Lung (tissue), 12 donors: ENCODE measurements around the gene SLC35E2B. TPM values are rescaled to one million over a fixed set of nuclear protein-coding genes. Genes with fewer than 3 reads are reported as not detected.
"Not testable (repeated sequence)": the region's sequence is repeated elsewhere in the genome, so short reads cannot be mapped to it uniquely, and the experiment has no call there.

Source experiments
- ATAC-seq: fragments of 200-7000 bp; cut with Tn5 transposase; one replicate; pipeline ENCODE4 v1.9.1; 2020; ENCODE audit warnings: moderate number of reproducible peaks; ENCODE audit not compliant: insufficient read depth, low FRiP score
- DNase-seq, 3 donors: peaks; one replicate each; pipeline ENCODE4 v3.0.0-alpha.2; 2013 to 2017
- H3K27ac ChIP-seq, 2 donors: one replicate each; pipeline ENCODE4 v1.5.1; 2013; ENCODE audit warnings: mild to moderate bottlenecking in 2 of 2, moderate library complexity in 2 of 2, control low read depth in 1 of 2, inconsistent platforms in 1 of 2, low read depth in 1 of 2, low read length in 1 of 2
- H3K27me3 ChIP-seq, 3 donors: one replicate each; pipeline ENCODE4 v1.5.1; 2013; ENCODE audit warnings: low read length in 2 of 3; ENCODE audit not compliant: control insufficient read depth in 3 of 3, insufficient read depth in 3 of 3
- H3K36me3 ChIP-seq, 4 donors: one replicate each; pipeline ENCODE4 v1.5.1; 2013; ENCODE audit warnings: low read length in 4 of 4, mild to moderate bottlenecking in 1 of 4, moderate library complexity in 1 of 4; ENCODE audit not compliant: control insufficient read depth in 4 of 4, insufficient read depth in 4 of 4
- H3K4me1 ChIP-seq, 5 donors: one replicate each; pipeline ENCODE4 v1.5.1; 2013; ENCODE audit warnings: low read length in 5 of 5, mild to moderate bottlenecking in 2 of 5, moderate library complexity in 1 of 5; ENCODE audit not compliant: control insufficient read depth in 5 of 5, insufficient read depth in 5 of 5
- H3K4me3 ChIP-seq: one replicate; pipeline ENCODE4 v1.5.1; 2013; ENCODE audit warnings: mild to moderate bottlenecking, control low read depth, moderate library complexity
- H3K9ac ChIP-seq, 2 donors: one replicate each; pipeline ENCODE4 v1.5.1; 2013; ENCODE audit warnings: low read length in 2 of 2, control low read depth in 1 of 2; ENCODE audit not compliant: insufficient read depth in 1 of 2
- H3K9me3 ChIP-seq, 4 donors: one replicate each; pipeline ENCODE4 v1.5.1; 2013; ENCODE audit warnings: low read length in 3 of 4, mild to moderate bottlenecking in 1 of 4, moderate library complexity in 1 of 4; ENCODE audit not compliant: control insufficient read depth in 4 of 4, insufficient read depth in 3 of 4
- WGBS, 2 donors: extraction: QIAGEN DNeasy Blood & Tissue Kit; methylation state at CpG; one replicate each; pipeline ENCODE4 v1.1.7; 2013; 5-methylcytosine and 5-hydroxymethylcytosine counted together
- polyA plus RNA-seq, 2 donors: library from polyadenylated mRNA; stranded (reverse); fragments of 200-250 nt; gene quantifications; one replicate each; pipeline ENCODE4 v1.2.1, GENCODE V29; 2013
- total RNA-seq, 2 donors: library from RNA; depleted of rRNA in 1 of 2; stranded (reverse); fragments of >200 nt in 1 of 2; gene quantifications; one replicate each; pipeline ENCODE4 v1.2.1, GENCODE V29; 2014 to 2021
- TF ChIP-seq, protein P1 (sequence below): IDR thresholded peaks from 2 replicates; pipeline ENCODE4 v1.5.1; 2012; ENCODE audit warnings: mild to moderate bottlenecking; ENCODE audit errors: control extremely low read depth, extremely low read depth
- donor health status: control.
- donor health status: control.
- donor health status: Bipolar disorder and iron deficiency.
- donor health status: healthy.
- donor health status: DM: yes; HTN: yes; CAD: no.

SLC35E2B gene
- total and polyA plus RNA-seq, 4 donors: 19.1 to 45.9 (median 30.9) TPM

GRCh38 chr1:1732381-1732780 lies 39.8 kb upstream of the SLC35E2B start:
- 89 to 90% methylated on average over 17 of the region's 17 CpGs for WGBS, 2 donors
- no peaks in the 10 kb centered on the region for H3K27me3 ChIP-seq
- H3K9me3 ChIP-seq: no peaks in the 10 kb centered on the region
- H3K27ac ChIP-seq: no peak overlapping the region
- TF ChIP-seq, protein P1, sequence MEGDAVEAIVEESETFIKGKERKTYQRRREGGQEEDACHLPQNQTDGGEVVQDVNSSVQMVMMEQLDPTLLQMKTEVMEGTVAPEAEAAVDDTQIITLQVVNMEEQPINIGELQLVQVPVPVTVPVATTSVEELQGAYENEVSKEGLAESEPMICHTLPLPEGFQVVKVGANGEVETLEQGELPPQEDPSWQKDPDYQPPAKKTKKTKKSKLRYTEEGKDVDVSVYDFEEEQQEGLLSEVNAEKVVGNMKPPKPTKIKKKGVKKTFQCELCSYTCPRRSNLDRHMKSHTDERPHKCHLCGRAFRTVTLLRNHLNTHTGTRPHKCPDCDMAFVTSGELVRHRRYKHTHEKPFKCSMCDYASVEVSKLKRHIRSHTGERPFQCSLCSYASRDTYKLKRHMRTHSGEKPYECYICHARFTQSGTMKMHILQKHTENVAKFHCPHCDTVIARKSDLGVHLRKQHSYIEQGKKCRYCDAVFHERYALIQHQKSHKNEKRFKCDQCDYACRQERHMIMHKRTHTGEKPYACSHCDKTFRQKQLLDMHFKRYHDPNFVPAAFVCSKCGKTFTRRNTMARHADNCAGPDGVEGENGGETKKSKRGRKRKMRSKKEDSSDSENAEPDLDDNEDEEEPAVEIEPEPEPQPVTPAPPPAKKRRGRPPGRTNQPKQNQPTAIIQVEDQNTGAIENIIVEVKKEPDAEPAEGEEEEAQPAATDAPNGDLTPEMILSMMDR: no peak
- no peaks in the 10 kb centered on the region for H3K4me1 ChIP-seq
- H3K4me3 ChIP-seq: no peak overlapping the region
- no peak for DNase-seq
- no peak overlapping the region for H3K9ac ChIP-seq
- no peak for ATAC-seq
- peaks cover 3 to 14% (median 11%) of the 10 kb centered on the region in 4 donors for H3K36me3 ChIP-seq

GRCh38 chr1:1730870-1731269 lies 38.3 kb upstream of the SLC35E2B start:
- no peak for DNase-seq
- H3K27me3 ChIP-seq: no peaks in the 10 kb centered on the region
- 94 to 96% methylated on average over 16 to 17 of the region's 17 CpGs for WGBS, 2 donors
- TF ChIP-seq, protein P1: no peak
- no peaks in the 10 kb centered on the region for H3K4me1 ChIP-seq
- no peak overlapping the region for H3K9ac ChIP-seq
- no peaks in the 10 kb centered on the region for H3K9me3 ChIP-seq
- no peak overlapping the region for H3K27ac ChIP-seq
- H3K36me3 ChIP-seq: peaks cover 3 to 14% (median 11%) of the 10 kb centered on the region in 4 donors
- ATAC-seq: no peak
- no peak overlapping the region for H3K4me3 ChIP-seq

DNA sequence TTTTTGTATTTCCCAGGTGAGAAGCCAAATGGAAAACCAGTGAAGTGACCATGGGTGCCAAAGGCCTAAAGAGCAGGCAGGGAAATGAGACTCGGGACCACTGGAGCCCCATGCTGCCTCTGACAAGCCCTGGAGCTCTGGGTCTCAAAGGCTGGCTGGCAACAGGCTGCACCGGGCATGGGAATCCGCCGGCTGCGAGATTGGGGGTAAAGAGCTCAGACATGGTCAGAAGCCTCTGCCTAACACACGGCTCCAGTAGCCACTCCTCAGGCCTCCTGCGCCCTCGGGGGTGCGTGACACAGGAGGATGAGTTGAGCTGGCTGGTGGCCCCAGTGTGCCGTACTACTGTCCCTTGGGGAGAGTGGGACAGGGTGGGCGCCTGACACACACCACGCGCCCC lies 37.6 kb upstream of the SLC35E2B start:
- not testable (repeated sequence) for H3K9ac ChIP-seq, H3K27ac ChIP-seq, H3K4me3 ChIP-seq, H3K9me3 ChIP-seq, H3K27me3 ChIP-seq, DNase-seq, H3K4me1 ChIP-seq, ATAC-seq
- peaks cover 3 to 14% (median 11%) of the 10 kb centered on the region in 4 donors for H3K36me3 ChIP-seq
- 91% methylated on average over 10 of the region's 13 CpGs; no CpG with 5 or more reads in 1 of the 2 donors for WGBS, 2 donors

DNA sequence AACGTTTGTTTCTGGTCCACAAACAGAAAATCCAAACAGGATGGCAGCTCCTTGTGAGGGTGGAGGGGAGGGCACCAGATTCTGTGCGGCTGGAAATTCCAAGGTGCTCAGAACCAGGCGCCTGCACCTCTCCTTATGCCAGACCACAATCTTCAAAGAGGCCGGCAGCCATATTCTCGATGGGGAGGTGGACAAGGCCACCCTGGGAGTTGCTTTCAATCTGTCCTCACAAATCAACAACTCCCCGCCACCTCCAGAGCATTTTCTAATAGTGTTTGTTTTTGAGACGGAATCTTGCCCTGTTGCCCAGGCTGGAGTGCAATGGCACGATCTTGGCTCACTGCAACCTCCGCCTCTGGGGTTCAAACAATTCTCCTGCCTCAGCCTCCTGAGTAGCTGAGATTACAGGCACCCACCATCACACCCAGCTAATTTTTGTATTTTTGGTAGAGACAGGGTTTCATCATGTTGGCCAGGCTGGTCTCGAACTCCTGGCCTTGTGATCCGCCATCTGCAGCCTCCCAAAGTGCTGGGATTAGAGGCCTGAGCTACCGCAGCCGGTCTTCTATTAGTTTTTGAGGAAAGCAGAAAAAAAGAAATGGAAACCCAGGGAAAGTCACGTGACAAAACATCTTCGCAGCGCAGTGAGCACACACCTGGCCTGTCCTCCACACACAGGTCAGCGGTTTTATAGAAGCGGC lies 36.7 kb upstream of the SLC35E2B start:
- H3K9me3 ChIP-seq, H3K27me3 ChIP-seq, DNase-seq, H3K27ac ChIP-seq, H3K4me3 ChIP-seq, H3K4me1 ChIP-seq, H3K9ac ChIP-seq, ATAC-seq: not testable (repeated sequence)
- peaks cover 3 to 14% (median 10%) of the 10 kb centered on the region in 4 donors for H3K36me3 ChIP-seq
- 85 to 90% methylated on average over 10 to 12 of the region's 18 CpGs for WGBS, 2 donors

GRCh38 chr1:1728308-1729005 lies 35.9 kb upstream of the SLC35E2B start:
- not testable (repeated sequence) for H3K4me1 ChIP-seq, H3K4me3 ChIP-seq, ATAC-seq, H3K9ac ChIP-seq, H3K9me3 ChIP-seq, DNase-seq, H3K27ac ChIP-seq, H3K27me3 ChIP-seq
- peaks cover 3 to 14% (median 9%) of the 10 kb centered on the region in 4 donors for H3K36me3 ChIP-seq
- 58 to 59% methylated on average over 11 to 12 of the region's 14 CpGs for WGBS, 2 donors

DNA sequence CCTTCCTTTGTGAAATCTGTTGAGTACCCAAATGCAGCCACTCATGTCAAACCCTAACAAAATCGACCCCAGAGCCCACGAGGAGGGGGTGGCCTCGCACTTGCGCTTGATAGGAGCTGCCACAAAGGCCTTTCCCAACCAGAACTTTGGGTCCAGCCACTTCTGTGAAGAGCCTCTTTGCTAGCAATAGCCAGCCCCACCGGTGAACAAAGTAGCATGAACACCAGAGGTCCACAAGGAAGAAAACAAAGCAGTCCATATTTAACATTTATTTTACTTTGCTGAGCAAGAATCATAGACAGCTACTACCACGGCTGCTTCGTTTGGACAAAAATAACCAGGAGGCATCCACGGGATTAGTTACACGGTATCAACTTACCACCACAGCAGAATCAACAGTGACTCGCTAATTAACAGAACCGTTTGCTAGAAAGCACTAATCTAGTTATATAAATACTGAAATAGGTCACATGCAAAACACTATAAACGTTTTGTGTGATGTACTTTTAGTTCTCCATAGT lies 34.6 kb upstream of the SLC35E2B start:
- H3K27ac ChIP-seq, H3K4me3 ChIP-seq, H3K27me3 ChIP-seq, H3K9me3 ChIP-seq, ATAC-seq, DNase-seq, H3K4me1 ChIP-seq, H3K9ac ChIP-seq: not testable (repeated sequence)
- peaks cover 0 to 11% (median 6%) of the 10 kb centered on the region in 4 donors for H3K36me3 ChIP-seq
- 89 to 90% methylated on average over 7 to 11 of the region's 12 CpGs for WGBS, 2 donors
